ENCODE results near the gene ATG13.

Gene ATG13

GRCh38 chr11:46658259-46658658 is 40.9 kb downstream of the ATG13 start:
- no peak for DNase-seq (ENCODE audit: low spot score)
- TF ChIP-seq, protein P1, sequence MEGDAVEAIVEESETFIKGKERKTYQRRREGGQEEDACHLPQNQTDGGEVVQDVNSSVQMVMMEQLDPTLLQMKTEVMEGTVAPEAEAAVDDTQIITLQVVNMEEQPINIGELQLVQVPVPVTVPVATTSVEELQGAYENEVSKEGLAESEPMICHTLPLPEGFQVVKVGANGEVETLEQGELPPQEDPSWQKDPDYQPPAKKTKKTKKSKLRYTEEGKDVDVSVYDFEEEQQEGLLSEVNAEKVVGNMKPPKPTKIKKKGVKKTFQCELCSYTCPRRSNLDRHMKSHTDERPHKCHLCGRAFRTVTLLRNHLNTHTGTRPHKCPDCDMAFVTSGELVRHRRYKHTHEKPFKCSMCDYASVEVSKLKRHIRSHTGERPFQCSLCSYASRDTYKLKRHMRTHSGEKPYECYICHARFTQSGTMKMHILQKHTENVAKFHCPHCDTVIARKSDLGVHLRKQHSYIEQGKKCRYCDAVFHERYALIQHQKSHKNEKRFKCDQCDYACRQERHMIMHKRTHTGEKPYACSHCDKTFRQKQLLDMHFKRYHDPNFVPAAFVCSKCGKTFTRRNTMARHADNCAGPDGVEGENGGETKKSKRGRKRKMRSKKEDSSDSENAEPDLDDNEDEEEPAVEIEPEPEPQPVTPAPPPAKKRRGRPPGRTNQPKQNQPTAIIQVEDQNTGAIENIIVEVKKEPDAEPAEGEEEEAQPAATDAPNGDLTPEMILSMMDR (IDR thresholded peaks at IDR 0.05; ENCODE audit: extremely low read depth, insufficient read depth, missing control alignments): no peak
- in situ Hi-C loops (cut with MboI; ENCODE audit: low pct_unique_long_range_greater_than_20kb, low sequenced_read_pairs, unreplicated experiment): no loop called here

GRCh38 chr11:46659908-46660307 is 42.6 kb downstream of the ATG13 start:
- in situ Hi-C loops (cut with MboI; ENCODE audit: low pct_unique_long_range_greater_than_20kb, low sequenced_read_pairs, unreplicated experiment): no loop called here
- no peak for DNase-seq (ENCODE audit: low spot score)
- TF ChIP-seq, protein P1 (IDR thresholded peaks at IDR 0.05; ENCODE audit: extremely low read depth, insufficient read depth, missing control alignments): no peak

DNA sequence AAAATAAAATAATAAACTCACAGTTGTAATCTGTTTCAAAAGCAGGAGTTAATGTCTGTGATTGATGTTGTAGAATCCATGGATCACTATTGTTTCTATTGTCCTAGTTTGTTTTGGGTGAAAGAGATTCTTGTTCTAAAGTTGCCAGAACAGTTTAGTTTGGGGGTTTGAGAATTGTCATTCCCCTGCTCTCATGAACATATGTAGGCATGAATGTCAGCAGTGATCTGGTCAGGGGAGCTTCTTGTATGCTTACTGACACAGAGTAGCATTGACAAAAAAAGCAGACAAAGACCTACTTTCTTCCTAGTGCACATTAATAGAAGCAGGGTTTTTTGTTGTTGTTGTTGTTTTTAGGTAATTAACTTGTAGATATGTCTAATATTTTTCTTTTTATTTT is 44.5 kb downstream of the ATG13 start:
- TF ChIP-seq, protein P1 (IDR thresholded peaks at IDR 0.05; ENCODE audit: extremely low read depth, insufficient read depth, missing control alignments): no peak
- no peak for DNase-seq (ENCODE audit: low spot score)
- in situ Hi-C loops (cut with MboI; ENCODE audit: low pct_unique_long_range_greater_than_20kb, low sequenced_read_pairs, unreplicated experiment): no loop called here

DNA sequence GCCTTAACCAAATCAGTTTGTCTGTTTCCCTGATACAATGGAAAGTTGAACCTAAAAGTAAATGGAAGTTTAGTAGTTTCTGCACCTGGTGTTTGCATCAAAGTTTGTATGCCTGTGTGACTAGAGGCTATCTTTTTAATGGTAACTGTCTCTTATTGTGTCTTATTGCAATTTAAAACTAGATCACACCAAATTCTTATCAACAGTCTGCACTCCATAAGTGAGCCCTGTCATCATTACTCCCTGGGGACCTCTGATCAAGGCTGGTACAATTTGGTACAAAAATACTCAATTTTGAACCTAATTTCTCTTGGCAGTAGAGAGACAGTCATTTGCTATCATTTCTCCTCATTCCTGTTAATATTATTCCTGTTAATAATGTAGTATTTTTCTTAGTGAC is 45.0 kb downstream of the ATG13 start:
- DNase-seq (ENCODE audit: low spot score): no peak
- in situ Hi-C loops (cut with MboI; ENCODE audit: low pct_unique_long_range_greater_than_20kb, low sequenced_read_pairs, unreplicated experiment): no loop called here
- TF ChIP-seq, protein P1 (IDR thresholded peaks at IDR 0.05; ENCODE audit: extremely low read depth, insufficient read depth, missing control alignments): no peak

DNA sequence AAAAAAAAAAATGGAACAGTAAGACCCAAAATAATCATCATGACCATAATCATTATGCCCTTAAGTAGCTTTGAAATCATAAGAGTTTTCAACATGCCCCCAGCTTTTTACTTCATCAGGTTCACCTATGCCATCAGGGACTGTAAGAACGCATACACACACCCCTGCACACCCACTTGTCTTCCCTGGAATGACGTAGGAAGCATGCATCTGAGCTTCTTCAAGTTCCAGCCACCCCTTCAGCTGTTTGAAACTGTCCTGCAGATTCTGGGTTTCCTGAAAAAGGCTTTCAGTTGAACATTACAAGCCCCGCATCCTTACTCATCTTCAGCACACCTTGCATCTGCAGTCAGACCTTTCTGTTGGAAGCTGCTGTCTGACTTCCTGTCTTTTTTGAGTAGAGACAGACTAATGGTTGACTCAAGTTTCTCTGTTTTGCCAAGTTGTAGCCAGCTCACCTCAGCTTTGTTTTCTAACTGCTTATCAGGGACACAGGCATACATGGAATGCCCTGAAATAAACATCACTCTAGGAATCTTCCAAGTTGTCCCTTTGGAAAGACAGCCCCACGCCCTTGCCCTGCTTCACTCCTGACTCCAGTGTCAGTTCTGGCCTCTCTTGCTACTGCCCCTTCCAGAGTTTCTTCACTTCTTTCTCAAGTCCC is 46.1 kb downstream of the ATG13 start:
- TF ChIP-seq, protein P1 (IDR thresholded peaks at IDR 0.05; ENCODE audit: extremely low read depth, insufficient read depth, missing control alignments): no peak
- no peak for DNase-seq (ENCODE audit: low spot score)
- in situ Hi-C loops (cut with MboI; ENCODE audit: low pct_unique_long_range_greater_than_20kb, low sequenced_read_pairs, unreplicated experiment): no loop called here

GRCh38 chr11:46664612-46665011 is 47.3 kb downstream of the ATG13 start:
- no peak for DNase-seq (ENCODE audit: low spot score)
- in situ Hi-C loops (cut with MboI; ENCODE audit: low pct_unique_long_range_greater_than_20kb, low sequenced_read_pairs, unreplicated experiment): no loop called here
- TF ChIP-seq, protein P1 (IDR thresholded peaks at IDR 0.05; ENCODE audit: extremely low read depth, insufficient read depth, missing control alignments): no peak
